Stimulated activated CD4-positive, alpha-beta T cell treated with anti-CD3 and anti-CD28 coated beads, Interleukin-2, amount 100 ng/mL, for 48 hours (primary cell): ENCODE results near the gene WWOX.
"Not testable (repeated sequence)": the region's sequence is repeated elsewhere in the genome, so short reads cannot be mapped to it uniquely, and the experiment has no call there.

Source experiments
- DNase-seq, 2 donors: peaks; one replicate each; pipeline ENCODE4 v3.0.0-alpha.2; 2020

Gene WWOX

DNA sequence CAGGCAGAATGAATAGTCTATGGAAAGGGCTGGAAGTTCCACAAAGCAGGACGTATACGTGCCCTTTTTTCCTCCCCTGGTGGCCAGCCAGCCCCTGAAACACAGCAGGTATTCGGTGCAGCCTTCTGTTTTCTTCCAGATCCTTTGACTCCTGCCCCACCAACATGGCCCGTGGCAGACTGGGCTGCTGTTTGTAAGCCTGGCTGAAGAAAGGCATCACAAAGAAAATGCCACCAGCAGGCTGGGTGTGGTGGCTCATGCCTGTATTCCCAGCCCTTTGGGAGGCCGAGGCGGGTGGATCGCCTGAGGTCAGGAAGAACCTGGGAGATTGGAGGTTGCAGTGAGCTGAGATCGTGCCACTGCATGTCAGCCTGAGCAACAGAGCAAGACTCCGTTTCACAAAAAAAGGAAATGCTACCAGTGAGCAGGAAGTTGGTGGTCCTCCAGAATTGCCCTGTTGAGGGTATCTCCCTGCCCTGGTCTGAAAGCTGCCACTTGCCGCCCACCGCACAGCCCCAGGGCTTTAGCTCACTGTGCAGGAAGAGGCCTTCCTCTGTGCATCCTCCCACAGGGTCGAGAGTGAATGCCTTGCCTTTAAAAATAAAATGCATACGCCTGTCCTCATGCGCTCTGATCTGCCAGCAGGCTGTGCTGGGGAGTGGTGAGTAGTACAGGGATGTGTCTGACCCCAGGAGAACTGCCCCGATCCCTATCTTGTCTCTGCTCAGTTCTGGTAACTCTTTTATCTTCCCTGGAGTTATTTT is 913.4 kb downstream of the WWOX start:
- DNase-seq = no peak

DNA sequence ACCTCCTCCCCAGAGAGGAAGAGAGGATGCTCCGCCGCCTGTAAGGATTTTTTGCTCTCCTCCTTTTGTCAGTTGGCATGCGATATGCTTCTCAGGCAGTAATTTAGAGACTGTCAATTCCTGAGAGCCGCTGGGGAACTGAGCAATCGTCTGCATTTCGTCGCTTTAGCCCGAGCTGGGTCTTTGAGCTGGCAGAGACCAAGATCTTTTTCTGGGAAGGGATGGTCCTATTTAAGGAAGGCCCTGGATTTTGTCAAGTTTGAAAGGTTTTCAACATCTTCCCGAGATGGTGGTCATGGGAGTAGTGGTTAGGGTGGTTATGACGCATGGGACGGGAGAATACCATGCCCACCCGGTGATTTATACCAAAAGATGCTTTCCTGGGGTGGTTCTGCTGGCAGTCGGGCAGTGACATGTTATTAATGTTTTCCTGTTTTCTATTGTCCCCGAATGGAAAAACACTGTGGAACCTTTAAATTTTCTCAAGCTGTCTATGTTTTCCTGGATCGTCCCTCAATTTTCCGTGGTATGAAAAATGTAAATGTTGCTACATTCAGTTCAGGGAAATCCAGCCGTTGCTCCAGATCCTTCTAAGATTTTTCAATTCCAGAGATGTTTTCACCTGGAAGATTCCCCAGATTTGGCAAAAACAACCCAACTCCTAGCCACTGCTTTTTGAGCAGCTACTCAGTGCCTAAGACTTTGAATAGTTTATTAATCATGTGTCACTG is 914.6 kb downstream of the WWOX start:
- no peak for DNase-seq

DNA sequence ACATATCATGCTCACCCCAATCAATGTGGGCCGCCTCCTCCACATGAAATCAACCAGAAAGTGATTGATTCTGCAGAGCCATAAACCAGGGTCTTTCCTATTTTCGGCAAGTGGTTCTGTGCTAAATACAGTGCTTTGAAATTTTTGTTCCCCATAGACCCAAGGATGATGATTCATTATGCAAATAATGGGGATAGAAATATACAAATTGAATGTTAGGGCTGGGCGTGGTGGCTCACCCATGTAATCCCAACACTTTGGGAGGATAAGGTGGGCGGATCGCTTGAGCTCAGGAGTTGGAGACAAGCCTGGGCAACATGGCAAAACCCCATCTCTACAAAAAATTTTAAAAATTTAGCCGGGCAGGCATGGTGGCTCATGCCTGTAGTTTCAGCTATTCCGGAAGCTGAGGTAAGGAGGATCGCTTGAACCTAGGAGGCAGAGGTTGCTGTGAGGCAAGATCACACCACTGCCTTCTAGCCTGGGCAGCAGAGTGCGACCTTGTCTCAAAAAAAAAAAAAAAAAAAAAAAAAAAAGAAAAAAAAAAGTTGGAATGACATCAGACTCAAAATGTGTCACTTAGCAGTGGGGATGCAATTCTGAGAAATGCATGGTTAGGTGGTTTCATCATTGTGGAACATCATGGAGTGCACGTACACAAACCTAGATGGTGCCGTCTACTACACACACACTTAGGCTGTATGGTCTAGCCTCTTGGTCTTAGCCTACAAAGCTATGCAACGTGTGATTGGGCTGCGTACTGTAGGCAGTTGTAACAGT is 919.4 kb downstream of the WWOX start:
- DNase-seq = no peak

DNA sequence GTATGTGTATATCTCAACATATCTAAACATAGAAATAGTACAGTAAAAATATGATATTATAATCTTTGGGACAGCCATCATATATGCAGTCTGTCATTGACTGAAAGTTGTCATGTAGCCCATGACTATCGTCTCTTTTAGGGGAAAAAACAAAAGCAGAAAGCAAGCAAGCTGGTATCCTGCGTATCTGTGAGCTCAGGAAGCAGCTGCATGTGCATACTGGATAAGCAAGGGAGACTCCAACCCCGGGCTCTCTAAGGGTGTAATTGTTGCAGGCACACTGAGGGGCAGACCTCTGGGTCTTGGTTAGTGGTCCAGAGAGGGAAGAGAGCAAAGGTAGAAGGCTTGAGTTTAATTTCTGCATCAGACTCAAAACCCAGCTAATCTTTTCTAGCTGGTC is 920.0 kb downstream of the WWOX start:
- DNase-seq = no peak

DNA sequence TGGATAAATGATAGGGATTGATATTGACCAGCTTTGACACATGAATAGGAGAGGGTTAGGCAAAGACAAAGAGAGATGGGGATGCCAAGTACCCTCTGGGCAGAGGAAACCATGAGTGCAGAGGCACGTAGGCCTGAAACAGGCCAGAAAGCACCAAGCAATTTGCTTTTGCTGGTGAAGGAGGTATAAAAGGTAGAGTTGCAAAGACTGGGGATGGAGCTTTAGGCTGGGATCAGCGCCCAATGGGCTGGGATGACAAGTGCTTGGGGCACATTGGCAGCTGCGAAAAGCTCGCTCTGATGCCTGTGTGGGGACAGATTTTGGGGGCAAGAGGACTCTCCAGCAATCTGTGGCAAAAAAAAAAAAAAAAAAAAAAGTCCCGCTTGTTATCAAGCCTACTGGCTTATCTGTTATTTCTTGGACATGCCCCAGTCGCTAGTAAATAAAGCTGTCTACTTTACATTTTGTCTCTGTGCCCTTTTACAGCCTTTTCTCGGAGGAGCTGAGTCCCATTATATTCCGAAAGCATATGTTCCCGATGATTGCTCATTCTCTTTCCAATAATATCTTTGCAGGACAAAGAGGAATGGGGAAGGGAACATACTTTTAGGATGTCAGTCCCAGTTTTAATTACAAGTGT is 922.7 kb downstream of the WWOX start:
- no peak for DNase-seq

DNA sequence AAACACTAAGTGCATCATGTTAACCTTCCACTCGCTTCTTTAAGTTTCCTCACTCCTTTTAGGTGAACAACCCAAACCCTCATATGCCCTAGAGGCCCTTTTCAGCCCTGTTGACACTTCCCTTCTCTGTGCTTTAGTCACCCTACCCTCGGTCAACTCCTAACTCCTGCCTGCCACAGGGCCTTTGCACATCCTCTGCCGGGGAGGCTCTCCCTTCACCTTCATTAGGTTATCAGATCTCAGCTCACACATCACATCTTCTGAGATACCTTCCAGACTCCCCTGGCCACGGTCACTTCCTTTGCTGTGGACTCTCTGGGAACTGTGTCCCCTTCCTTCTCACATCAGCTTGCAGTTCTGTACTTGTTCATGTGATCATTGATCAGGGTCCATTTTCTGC is 926.7 kb downstream of the WWOX start:
- DNase-seq = no peak

DNA sequence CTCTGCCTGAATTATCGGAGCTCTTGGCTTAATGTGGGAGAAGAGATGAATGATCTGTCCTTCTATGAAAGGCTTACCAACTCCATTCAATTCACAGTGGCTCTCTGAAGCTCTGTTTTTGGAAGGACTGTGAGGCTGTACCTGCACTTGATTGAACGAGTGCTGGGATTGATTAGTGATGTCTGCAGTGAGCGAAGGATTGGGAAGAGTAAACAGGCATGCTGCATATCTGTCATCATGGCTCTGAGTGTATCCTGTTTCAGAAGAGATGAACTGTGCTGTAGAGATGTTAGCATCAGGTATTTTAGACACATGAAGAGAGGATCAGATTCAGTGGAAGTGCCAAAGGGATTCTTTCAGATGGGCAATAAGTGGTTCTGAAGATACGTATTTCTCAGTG is 937.1 kb downstream of the WWOX start:
- DNase-seq = no peak

DNA sequence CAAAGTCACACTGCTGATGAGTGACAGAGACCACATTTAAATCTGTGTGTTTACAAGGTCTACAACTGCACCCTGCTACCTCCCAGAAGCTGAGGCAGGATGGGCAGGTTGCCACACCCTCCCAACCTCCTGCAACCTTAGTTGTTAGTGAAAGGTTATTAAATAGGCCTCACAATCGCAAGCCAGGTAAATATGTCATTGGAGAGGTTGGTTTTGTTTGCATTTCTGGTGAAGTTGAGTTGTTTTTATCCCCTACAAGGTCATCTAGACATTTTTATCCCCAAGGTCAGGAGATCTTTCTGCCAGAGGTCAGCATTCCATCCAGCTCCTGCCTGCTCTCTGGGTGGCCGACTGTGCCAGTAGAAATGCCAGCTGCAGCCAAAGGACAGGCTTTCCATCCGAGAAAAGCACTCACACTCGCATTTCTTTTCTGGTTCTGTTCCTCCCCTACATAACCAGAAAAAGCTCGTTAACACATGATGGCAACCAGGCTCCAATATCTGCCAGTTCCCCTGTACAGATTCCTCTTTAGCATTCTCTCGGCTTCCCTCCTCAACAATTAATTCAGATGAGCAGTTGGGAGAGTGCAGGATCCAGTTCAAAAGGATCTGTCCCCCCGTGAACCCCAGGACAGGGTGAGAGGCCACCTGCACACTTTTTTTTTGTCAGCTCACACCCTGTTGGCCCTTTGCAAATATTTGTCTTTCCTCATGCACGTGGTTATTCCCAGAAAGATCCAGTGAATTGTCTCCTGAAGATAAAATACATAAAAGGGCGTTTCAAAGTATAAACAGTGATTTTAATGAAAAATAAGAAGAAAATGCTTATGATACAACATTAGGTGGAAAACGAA is 938.3 kb downstream of the WWOX start:
- DNase-seq = no peak

DNA sequence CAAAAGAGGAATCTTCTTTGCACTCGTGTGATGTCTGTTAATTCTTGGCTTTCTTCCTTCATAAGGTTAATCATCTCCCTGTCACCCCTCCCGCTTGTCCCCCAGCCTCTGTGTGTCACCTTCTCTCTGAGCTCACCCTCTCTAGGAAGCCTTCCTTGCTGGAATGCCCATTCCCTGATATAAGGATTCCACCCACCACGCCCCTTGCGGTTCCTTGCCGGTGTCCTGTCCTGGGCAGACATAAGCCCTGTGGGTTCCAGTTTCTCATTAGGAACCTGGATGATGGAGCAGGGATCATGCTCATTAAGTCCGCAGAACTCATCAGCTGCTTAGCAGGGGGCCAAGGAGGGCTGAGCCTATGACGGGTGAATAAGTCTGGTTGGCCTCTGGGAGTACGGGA is 941.8 kb downstream of the WWOX start:
- DNase-seq = no peak

DNA sequence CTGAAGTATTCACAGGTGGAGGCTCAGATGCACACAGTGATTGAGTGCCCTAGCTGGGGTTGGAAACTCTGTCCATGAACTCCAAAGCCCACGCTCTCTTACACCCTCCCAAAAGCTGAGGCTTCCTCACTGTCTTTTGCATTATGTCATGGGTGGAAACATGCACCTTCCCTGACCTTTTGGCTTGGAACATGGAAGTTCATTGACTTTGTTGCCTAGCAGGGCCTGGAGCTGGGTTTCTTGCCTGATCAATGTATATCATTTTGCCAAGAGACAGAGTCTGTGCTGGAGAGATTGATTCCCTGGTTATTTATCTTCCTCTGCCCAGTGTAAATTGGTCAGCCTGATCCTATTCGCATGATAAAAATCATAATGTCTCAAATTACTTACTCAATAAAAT is 942.7 kb downstream of the WWOX start:
- DNase-seq = no peak

DNA sequence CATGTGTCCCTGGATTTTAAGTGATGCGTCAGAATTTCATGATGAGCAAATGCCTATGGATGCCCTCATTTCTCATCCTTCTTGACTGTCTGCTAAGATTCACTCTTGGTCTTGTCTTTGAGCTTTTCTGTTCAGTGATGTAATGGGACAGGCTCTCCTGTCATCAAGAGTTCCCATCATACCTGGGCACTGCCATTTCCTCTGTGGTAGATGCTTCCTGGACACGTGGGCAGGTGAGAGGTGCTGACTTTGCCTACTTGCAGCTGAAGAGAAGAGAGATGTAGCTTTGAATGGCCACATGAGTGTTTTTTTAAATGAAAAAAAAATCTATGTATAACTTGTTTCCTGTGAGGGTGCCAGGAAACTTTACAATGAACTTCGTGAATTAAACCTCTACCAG is 943.4 kb downstream of the WWOX start:
- no peak for DNase-seq

DNA sequence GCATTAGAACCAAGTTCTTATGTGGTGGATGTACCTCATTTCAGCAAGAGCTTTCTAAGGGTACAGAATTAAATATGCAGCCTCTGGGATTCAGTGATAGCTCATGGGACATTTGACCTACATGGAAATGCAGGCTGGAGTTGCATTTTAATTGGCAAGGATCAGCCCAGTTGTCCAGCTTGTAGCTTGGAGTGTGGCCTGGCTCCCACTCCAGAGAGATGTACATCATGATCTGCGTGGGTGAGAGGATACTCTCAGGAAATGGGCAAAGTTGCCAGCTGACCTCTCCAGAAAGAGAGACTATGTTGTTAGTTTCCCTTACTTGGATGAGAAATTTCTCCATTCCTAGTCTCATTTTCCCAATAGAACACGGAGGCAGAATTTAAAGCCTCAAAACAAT is 945.7 kb downstream of the WWOX start:
- DNase-seq = no peak

DNA sequence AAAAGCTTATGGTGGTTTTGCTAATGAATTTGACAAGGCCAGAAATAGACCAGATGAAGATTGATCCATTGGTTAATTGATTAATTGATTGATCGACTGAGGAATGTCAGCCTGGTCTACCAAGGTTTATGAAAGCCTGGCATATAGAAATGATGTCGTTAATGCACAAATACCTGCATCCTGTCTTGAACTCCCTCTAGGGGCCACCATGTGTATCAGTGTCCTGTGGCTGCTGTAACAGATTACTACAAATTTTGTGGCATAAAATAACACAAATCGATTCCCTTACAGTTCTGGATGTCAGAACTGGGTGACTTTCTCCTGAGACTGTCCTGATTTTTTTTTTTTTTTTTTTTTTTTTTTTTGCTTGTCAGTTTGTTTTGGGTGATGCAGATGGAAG is 947.9 kb downstream of the WWOX start:
- no peak for DNase-seq

DNA sequence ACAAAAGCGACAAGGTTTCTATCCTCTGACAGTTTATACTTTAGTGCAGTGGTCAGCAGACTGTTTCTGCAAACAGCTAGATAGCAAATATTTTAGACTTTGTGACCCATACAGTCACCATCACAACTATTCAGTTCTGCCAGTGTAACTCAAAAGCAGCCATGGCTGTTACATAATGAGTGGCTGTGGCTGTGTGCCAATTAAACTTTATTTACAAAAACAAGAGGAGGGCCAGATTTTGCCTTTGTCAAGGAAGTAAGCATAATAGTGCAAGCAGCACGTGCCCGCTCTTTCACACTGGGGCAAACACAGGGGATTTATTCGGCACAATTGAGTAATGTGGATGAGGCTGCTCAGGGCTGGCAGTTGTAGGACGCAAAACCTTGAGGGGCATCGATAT is 949.6 kb downstream of the WWOX start:
- DNase-seq = no peak

DNA sequence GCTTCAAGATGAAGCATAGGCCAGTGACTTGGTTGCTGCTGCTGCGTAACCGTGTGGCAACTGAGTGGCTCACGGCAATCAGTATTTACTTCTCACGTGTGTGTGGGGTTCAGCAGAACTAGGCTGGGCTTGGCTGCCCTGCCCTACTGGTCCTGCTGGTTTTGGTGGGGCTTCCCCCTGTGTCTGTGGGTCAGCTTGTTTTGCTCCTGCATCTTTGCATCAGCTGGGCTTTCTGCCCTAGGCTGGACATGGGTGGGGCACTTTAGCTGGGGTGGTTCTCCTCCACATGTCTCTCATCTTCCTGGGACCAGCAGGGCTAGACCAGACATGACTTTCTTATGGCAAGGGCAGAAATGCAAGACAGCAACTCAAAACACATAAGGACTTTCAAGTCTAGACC is 950.6 kb downstream of the WWOX start:
- no peak for DNase-seq

DNA sequence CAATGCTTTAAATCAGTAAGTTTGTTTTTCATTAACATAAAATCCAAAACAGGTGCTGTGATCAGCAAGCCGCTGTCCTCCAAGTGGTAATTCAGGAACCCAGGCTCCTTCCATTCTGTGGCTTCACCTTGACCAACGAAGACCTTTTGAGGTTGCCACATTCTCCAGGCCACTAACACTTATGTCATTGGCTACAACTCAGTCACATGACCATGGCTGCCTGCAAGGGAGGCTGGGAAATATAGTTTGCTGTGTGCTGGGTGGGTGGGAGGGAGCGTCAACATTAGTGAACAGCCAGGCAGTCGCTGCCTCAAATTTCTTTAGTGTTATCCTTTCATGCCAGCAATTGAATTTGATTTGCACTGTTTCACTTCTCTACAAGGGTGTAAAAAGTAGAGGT is 951.9 kb downstream of the WWOX start:
- DNase-seq = no peak

DNA sequence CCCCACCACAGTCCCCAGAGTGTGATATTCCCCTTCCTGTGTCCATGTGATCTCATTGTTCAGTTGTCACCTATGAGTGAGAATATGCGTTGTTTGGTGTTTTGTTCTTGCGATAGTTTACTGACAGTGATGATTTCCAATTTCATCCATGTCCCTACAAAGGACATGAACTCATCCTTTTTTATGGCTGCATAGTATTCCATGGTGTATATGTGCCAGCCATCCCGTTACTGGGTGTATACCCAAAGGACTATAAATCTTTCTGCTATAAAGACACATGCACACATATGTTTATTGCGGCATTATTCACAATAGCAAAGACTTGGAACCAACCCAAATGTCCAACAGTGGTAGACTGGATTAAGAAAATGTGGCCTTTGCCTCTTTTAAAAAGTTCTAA is 952.7 kb downstream of the WWOX start:
- not testable (repeated sequence) for DNase-seq

DNA sequence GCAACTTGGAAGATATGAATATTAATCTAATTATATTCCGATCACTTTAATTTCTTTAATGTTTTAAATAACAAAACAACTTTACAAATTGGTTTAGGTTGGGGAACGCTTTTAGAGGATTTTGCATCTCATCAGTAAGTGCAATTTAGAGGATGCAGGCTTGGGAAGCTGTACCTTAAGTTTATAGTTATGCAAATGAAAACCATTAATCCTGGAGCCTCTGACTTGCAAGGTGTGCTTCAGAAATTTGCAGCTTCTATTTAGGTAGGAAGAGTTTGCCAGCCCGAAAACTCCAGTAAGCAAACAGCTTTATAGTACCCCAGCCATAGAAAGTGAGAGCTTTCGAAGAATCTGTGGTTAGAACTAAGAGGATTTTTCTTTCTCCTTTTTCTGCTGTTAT is 954.1 kb downstream of the WWOX start:
- DNase-seq = no peak

DNA sequence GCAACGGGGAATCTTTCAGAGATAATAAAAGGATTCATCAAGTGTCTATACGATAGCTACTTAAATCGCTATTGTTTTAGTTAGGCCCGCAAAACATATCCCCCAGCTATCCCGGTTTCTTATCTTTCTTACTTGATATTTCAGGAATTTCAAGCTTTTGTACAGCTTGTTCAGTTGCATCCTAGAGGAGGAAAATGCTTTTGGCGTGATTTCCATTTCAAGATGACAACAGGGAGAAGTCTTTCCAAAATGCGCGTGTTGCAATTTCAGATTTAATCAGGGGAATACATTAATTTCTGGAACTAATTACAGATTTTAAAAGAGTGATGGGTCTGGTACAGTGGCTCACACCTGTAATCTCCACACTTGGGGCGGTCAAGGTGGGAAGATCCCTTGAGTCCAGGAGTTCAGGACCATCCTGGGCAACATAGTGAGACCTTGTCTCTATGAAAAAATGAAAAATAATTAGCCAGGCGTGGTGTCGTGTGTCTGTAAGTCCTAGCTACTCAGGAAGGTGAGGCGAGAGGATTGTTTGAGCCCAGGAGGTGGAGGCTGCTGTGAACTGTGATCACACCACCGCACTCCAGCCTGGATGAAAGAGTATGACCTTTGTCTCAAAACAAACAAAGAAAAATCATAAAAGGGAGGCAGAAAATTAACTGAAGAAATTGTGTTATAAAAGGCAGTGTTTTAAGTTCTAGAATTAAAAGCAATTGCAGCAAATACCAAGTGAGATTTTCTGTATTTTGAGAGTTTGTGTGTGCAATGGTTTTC is 954.9 kb downstream of the WWOX start:
- no peak for DNase-seq

DNA sequence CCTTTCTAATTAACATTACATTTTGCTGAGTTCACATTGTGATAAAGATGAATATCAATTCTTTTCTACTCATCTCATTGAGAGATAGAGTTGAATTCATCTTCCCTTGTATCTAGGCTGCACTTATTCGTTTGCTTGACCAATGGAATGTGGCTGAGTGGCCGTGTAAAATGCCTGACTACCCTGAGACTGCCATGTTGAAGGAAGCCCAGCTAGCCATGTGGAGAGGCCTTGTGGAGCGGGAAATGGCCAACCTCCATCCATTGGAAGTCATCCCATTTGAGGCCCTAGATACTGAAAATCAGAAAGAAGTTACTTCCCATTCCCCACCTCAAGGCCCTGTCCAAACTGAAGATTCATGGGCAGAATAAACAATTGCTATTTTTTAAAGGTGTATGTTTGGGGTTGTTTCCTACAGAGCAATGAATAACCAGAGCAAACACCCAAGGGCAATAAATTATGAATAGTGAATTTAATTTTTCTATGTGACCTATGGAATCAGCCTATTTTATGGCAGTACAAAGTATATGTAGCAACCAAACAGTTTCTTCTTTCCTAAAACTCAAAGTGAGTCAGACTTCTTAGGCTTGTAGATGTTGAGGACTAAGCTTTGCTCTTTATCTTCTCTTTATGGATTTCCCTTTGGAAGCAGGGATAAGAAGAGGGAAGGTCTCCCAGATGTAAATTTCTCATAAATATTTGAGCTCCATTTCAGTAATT is 956.0 kb downstream of the WWOX start:
- no peak for DNase-seq

DNA sequence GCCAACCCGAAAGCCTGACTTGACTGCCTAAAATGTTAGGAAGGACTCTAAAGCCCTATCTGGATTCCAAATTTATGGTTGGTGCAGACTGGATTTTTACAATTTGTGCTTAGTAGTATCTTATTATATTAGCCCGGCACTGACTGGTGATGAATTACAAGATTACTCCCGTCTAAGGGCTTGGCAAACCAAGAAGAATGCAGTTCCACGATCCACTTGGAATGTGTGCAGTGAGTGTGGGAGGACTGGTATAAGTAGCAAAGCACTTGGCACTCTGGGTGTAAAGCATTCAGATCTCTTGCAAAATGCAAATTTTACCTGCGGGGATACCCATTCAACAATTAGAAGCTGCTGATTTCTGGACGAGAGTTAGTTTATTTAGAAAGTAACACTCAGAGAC is 961.7 kb downstream of the WWOX start:
- no peak for DNase-seq
